ENCODE results near the gene TTC9.

DNA sequence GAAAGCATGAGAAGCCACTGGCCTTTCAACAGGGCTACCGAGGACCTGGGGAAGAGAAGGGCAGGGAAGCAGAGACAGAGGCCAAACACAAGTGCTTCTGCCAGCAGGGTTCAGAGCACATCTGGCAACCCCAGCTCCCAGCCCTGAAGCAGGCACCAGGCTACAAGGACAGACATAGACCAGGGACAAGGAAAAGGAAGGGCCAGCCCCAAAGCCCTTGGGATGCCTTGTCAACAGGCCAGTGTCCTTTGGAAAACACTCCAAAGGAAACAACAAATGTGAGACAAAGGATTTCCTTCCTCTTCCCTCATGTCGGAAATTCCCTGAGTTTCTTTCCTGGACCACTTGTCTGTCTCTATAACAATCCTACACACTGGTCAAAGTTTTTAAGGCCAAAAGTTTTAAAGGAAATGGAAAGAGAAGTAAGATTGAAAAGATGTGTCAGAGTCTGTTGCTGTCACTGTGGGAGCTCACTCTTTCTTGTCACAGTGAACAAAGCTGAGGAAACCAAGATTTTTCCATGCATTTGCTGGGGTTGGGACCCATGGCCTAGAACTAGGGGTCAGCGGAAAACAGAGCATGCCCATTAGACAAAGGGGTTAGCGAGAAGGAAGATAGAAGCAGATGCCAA is 59.4 kb downstream of the TTC9 start:
- TF ChIP-seq, protein P1, sequence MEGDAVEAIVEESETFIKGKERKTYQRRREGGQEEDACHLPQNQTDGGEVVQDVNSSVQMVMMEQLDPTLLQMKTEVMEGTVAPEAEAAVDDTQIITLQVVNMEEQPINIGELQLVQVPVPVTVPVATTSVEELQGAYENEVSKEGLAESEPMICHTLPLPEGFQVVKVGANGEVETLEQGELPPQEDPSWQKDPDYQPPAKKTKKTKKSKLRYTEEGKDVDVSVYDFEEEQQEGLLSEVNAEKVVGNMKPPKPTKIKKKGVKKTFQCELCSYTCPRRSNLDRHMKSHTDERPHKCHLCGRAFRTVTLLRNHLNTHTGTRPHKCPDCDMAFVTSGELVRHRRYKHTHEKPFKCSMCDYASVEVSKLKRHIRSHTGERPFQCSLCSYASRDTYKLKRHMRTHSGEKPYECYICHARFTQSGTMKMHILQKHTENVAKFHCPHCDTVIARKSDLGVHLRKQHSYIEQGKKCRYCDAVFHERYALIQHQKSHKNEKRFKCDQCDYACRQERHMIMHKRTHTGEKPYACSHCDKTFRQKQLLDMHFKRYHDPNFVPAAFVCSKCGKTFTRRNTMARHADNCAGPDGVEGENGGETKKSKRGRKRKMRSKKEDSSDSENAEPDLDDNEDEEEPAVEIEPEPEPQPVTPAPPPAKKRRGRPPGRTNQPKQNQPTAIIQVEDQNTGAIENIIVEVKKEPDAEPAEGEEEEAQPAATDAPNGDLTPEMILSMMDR (IDR thresholded peaks at IDR 0.05): no peak
- TF ChIP-seq POLR2AphosphoS5 (IDR thresholded peaks at IDR 0.05): no peak
- no peak for TF ChIP-seq EP300 (IDR thresholded peaks at IDR 0.05)
- no peak for TF ChIP-seq POLR2A (IDR thresholded peaks at IDR 0.05)
